Testis (tissue), 2 donors: ENCODE data around the gene SEMA4D.

Experiments used
- POLR2A ChIP-seq: fragments of 450-650 bp; IDR thresholded peaks from one replicate; pipeline ENCODE4 v1.6.1; 2017; ENCODE audit warnings: antibody characterized with exemption, mild to moderate bottlenecking, moderate library complexity
- TF ChIP-seq, protein P1 (sequence below), 3 experiments: fragments of 450-650 bp in 2 of 3; fragments of 200-600 bp in 1 of 3; sonication (generic) in 1 of 3; IDR thresholded peaks; one replicate each; pipeline ENCODE4 v1.5.1; 2016 to 2019; ENCODE audit warnings: antibody characterized with exemption in 3 of 3, mild to moderate bottlenecking in 2 of 3, moderate library complexity in 1 of 3

DNA sequence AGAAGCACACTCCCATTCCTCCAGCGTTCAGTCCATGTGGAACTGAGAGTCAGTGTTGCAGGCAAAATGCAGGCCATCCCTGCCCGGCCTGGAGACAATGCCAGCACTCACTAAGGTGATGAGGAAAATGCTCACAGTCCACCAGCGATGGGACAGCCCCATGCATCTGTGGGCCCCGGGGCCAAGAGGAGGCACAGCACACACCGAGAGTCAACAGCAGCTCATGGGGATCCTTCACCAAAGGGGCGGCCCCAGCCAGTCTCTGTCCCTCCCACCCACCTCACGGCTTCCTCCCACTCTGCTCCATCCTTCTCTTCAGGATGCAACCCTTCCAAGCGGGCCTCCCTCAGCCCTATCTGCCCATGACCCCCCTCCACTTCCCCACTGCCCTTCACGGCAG is 6.2 kb downstream of the SEMA4D start:
- TF ChIP-seq, protein P1, sequence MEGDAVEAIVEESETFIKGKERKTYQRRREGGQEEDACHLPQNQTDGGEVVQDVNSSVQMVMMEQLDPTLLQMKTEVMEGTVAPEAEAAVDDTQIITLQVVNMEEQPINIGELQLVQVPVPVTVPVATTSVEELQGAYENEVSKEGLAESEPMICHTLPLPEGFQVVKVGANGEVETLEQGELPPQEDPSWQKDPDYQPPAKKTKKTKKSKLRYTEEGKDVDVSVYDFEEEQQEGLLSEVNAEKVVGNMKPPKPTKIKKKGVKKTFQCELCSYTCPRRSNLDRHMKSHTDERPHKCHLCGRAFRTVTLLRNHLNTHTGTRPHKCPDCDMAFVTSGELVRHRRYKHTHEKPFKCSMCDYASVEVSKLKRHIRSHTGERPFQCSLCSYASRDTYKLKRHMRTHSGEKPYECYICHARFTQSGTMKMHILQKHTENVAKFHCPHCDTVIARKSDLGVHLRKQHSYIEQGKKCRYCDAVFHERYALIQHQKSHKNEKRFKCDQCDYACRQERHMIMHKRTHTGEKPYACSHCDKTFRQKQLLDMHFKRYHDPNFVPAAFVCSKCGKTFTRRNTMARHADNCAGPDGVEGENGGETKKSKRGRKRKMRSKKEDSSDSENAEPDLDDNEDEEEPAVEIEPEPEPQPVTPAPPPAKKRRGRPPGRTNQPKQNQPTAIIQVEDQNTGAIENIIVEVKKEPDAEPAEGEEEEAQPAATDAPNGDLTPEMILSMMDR (IDR thresholded peaks at IDR 0.05) = no peak
- TF ChIP-seq POLR2A = no peak
